ENCODE measurements around the gene SETBP1. TPM values are rescaled to one million over a fixed set of nuclear protein-coding genes. Genes with fewer than 3 reads are reported as not detected.

Gene SETBP1
- total and polyA plus RNA-seq, 2 donors from 2014 or later, result 2.7 to 71.7 TPM

- FAIRE-seq (no peak), DNase-seq (peak in 2 of 5 donors; percentile 53 to 56)
- Histone ChIP-seq H3K36me3 (ENCODE audit: control insufficient read depth in 2 of 3, insufficient read depth in 3 of 3, low read length in 3 of 3) (peaks cover 0 to 4% (median 0%) of the 10 kb centered on the region in 3 donors), H3K4me3 (ENCODE audit: low read length in 3 of 3) (no peak overlapping the region), H3K9me3 (ENCODE audit: control insufficient read depth in 2 of 3, insufficient read depth in 1 of 3, low read length in 3 of 3) (no peaks in the 10 kb centered on the region), H3K27ac (ENCODE audit: low read depth in 2 of 2, low read length in 2 of 2) (no peak overlapping the region), H3K4me1 (ENCODE audit: control insufficient read depth in 2 of 3, insufficient read depth in 2 of 3, low read depth in 1 of 3, low read length in 3 of 3) (peaks cover 4 to 30% (median 29%) of the 10 kb centered on the region in 3 donors), H3K27me3 (ENCODE audit: control insufficient read depth, insufficient read depth, low read length) (no peaks in the 10 kb centered on the region), H3K9ac (ENCODE audit: low read length in 3 of 3) (peak overlapping the region in 1 of 3 donors; percentile 13)
- no peak for TF ChIP-seq CTCF (IDR thresholded peaks at IDR 0.05; ENCODE audit: borderline replicate concordance, extremely low read depth, insufficient read depth)
- intact Hi-C loops (cut with DNase I), result no loop called here
Observed at GRCh38 chr18:44732599-44732998, 51.9 kb downstream of the SETBP1 start.

GRCh38 chr18:44733069-44733753 is 52.5 kb downstream of the SETBP1 start:
- Histone ChIP-seq H3K9ac (ENCODE audit: low read length in 3 of 3) (peak overlapping the region in 1 of 3 donors; percentile 13), H3K9me3 (ENCODE audit: control insufficient read depth in 2 of 3, insufficient read depth in 1 of 3, low read length in 3 of 3) (no peaks in the 10 kb centered on the region), H3K27me3 (ENCODE audit: control insufficient read depth, insufficient read depth, low read length) (no peaks in the 10 kb centered on the region), H3K4me1 (ENCODE audit: control insufficient read depth in 2 of 3, insufficient read depth in 2 of 3, low read depth in 1 of 3, low read length in 3 of 3) (peaks cover 4 to 30% (median 29%) of the 10 kb centered on the region in 3 donors), H3K4me3 (ENCODE audit: low read length in 3 of 3) (no peak overlapping the region), H3K36me3 (ENCODE audit: control insufficient read depth in 2 of 3, insufficient read depth in 3 of 3, low read length in 3 of 3) (peaks cover 0 to 6% (median 0%) of the 10 kb centered on the region in 3 donors), H3K27ac (ENCODE audit: low read depth in 2 of 2, low read length in 2 of 2) (no peak overlapping the region)
- no peak for TF ChIP-seq CTCF (IDR thresholded peaks at IDR 0.05; ENCODE audit: borderline replicate concordance, extremely low read depth, insufficient read depth)
- intact Hi-C loops (cut with DNase I), result no loop called here
- FAIRE-seq (no peak), DNase-seq (peak in 2 of 5 donors; percentile 38 to 46)

- DNase-seq, result no peak
- no peak overlapping the region for H3K9ac ChIP-seq (ENCODE audit: low read length in 3 of 3)
- TF ChIP-seq CTCF (IDR thresholded peaks at IDR 0.05; ENCODE audit: borderline replicate concordance, extremely low read depth, insufficient read depth), result no peak
- FAIRE-seq, result no peak
- H3K36me3 ChIP-seq (ENCODE audit: control insufficient read depth in 2 of 3, insufficient read depth in 3 of 3, low read length in 3 of 3), result peaks cover 0 to 6% (median 0%) of the 10 kb centered on the region in 3 donors
- H3K4me3 ChIP-seq (ENCODE audit: low read length in 3 of 3), result no peak overlapping the region
- H3K27me3 ChIP-seq (ENCODE audit: control insufficient read depth, insufficient read depth, low read length), result no peaks in the 10 kb centered on the region
- no peaks in the 10 kb centered on the region for H3K9me3 ChIP-seq (ENCODE audit: control insufficient read depth in 2 of 3, insufficient read depth in 1 of 3, low read length in 3 of 3)
- H3K27ac ChIP-seq (ENCODE audit: low read depth in 2 of 2, low read length in 2 of 2), result no peak overlapping the region
- intact Hi-C loops (cut with DNase I), result no loop called here
- peaks cover 4 to 29% (median 25%) of the 10 kb centered on the region in 3 donors for H3K4me1 ChIP-seq (ENCODE audit: control insufficient read depth in 2 of 3, insufficient read depth in 2 of 3, low read depth in 1 of 3, low read length in 3 of 3)
Observed at GRCh38 chr18:44733754-44734465, 53.2 kb downstream of the SETBP1 start.

Data from kidney (tissue), 14 donors.